ENCODE results near the gene NDUFA13.

The NDUFA13 gene

DNA sequence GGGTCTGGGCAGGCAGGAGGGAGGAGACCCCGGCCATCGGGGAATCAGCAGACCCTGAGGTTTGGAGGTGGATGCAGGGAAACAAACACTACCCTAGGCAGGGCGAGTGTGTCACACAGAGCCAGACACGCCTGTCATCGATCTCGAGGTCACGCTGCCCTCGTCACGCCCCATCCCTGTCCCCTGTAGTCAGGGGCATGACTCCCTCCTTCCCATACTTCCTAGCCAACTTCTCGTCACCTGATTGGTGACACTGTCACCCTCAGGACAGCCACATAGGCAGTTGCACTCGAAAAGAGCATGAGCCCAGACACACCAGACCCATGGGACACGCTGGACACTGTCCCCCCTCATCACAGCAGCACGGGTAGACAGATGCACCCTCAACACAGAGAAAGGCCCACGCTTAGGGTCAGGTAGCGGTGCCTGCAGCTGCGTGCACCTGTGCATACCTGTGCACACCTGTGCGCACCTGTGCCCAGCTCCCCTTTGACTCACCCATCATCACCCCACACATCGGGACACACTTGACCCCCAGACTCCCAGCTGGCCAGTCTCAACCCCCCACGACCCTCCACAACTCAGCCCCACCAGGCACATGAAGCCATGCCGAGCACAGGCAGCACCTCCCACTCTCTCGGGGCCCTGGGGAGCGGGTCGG, 33.9 kb downstream of the NDUFA13 start:
- no peak for DNase-seq

DNA sequence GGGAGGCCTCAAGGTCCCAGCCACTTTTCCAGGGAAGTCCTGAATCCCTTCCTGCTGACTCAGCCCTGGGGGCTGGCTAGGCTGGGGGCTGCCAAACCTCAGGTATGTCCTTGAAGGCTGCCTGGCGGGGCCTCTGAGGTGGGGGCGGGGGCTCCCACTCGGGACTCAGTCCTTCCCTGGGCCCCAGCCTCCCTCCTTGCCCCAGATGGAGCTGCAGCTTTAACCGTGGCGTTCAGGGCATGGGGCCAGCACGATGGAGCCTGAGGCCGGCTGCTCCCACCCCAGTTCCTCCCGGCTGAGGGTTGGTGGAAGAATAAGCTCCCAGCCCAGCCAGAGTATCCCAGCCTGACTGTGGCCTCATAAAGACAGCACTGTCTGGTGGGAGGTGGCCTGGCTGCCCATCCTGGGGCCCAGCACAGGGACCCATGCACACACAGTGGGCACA, 34.5 kb downstream of the NDUFA13 start:
- DNase-seq = no peak

DNA sequence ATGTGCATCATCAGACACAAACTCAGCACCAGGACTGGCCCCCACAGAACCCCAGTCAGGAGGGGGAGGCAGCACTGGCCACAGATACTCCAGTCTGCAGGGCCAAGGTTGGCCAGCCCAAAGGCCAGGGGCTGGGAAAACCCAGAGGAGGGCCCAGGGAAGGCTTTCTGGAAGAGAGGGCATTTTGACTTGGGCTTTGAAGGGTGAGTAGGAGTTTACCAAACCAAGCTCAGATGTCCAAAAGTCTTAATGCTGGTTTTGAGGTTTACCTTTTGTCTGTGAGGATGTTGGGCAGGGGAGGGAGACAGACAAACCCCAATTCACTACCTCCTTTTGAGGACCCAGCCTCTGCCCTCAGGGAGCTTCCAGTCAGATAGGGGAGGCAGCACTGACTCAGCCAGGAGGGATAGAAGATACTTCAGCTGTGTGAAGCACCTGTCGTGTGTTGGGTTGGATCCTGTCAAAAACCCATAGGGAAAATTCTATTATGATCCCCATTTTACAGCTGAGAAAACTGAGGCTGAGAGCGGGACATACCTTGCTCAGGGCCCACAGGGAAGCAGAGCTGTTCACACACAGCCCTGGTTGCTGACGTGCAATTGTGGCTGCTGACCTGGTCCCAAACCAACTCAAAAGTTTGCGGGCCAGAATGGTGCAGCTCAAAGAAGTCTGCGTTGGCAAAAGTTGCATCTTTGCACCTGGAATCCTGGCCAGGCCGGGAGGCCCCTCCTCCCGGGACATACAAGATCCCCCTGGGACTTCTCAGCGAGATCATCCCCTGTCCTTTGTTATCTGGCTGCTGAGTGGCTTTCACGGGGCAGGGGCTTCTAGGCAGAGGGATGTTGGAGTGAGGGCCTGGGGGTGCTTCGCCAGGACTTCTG, 35.2 kb downstream of the NDUFA13 start:
- no peak for DNase-seq

DNA sequence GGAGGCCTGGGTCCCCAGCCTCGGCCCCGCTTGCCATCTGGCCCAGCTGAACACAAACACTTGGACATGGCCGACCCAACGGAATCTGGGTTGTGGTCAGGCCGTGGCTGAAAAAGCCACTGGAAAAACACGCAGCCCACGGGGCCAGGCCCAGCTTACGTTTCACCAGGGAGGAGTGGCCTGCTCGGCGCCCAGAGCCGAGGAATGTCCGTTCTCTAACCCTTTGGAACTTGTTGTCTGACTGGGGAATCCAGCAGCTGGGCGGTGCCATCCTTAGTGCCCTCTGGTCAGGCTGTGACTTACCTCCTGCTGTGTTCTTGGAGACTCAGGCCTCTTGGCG, 35.8 kb downstream of the NDUFA13 start:
- DNase-seq = no peak

DNA sequence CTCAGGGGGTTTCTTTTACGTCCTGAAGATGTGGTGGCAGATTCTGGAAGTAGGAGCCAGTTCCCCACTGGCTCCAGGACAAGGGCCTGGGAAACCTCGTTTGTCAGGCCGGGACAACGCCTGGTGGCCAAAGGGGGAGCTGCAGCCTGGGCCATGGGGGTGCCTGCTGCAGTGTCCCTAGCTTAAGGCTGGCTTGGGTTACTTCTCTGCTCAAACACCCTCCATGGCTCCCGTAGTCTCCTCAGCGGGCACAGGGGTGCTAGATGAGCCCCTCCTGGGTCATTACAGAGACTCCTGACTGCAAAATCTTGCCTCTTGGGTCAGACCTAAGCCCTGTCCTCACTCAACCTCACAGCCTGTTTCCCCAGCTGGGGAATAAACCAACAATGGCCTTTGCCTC, 36.8 kb downstream of the NDUFA13 start:
- no peak for DNase-seq

DNA sequence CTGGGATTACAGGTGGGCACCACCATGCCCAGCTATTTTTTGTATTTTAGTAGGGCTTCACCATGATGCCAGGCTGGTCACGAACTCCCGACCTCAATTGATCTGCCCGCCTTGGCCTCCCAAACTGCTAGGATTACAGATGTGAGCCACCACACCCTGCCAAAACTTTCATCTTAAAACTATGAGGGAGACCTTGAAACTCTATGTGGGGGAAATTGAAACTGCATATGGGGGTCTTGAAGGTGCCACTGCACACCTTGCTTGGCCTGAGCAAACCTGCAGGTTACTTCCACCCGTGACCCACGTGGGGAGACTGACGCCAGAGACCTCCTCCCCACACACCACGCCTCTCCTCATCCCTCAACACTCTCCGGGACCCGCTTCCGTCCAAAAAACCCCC, 37.6 kb downstream of the NDUFA13 start:
- no peak for DNase-seq

DNA sequence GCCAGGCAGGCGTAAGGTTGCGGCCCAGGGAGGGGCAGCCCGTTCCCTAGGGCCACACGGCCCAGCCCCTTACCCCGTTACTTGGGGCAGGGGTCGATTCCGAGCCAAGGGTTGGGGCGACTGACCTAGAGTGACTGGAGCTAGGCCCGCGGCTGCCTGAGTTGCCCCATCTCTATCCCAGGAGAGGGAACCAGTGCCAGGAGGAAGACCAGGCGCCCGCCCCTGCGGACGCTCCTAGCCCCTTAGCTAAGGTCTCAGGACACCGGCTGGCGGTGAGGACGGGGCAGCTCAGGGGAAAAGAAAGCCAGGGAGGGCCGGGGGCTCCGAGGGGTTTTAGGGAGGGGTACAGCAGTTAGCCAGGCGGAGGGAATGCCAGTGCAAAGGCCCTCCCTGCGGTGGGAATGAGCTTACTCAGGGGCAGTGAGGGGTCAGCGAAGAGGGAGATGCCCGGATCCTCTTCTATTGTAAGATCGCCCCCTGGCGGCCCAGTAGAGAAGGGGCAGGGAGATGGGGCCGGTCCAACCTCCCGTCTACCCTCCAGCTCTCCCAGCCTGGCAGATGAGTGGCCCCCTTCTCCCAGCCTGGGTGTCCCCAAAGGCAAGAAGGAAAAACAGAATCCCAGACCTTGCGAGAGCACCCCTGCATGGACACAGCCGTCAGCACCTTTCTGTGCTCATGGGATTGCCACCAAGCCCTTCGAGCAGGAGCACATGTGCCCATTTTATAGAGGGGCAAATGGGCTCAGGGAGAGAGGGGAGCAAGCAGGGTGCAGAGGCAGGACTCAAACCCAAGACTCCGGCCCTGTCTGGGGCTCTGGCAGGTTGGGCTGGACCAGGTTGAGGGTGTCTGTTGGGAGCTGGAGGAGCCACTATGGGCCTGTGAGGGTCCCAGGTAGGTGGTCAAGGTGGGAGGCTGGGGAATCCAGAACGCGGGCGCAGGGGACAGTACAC, 38.3 kb downstream of the NDUFA13 start:
- no peak for DNase-seq

DNA sequence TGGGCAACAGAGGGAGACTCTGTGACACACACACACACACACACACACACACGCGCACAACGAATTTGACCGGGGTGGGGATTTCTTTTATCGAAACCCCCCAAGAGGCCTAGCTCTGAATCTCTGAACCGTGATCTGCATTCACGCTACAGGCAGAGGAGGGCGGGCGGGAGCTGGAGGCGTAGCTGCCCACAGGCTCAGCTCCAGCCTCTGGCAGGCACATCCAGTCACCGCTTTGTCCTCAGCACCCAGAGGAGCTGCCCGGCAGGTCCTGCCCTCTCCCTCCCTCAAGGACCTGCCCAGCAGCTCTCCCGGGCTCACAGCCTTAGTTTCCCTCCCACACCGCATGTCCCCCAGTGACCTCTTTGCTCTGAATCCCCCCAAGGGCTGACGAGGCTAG, 42.0 kb downstream of the NDUFA13 start:
- no peak for DNase-seq

DNA sequence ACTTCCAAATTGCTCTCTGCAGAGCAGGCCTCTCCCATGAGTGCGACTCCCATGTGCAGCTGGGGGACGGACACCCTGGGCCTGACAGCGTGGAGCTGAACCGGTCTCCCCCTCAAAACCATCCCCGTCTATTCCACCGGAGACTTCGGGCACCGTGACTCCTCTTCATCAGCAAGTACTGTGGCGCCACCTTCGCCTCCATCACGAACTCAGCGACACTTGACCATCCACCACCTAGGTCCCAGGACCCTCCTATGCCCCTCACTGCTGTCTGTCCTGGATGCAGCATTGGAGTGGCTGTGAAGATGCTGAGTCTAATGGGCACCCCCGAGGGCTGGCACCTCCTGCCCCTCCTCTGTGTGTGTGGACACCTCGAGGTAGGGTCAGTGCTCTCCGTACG, 42.6 kb downstream of the NDUFA13 start:
- DNase-seq = no peak

DNA sequence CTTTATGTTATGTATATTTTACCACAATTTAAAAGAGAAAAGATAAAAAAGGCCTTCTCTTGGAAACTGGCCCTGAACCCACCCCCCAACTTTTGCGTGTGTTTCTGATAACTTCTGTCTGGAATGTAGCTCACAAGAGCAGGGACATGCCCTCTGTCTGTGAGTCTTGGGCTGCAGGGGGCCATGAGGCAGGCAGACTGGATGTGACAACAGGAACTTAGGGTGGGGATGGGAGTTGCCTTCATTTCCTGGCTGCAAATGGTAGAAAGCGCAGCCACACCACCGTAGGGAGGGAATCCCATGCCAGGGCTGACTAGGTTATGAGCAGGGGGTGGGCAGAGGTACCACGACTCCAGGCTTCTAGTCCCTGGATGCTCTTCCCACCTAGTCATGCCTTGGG, 43.9 kb downstream of the NDUFA13 start:
- DNase-seq = no peak

DNA sequence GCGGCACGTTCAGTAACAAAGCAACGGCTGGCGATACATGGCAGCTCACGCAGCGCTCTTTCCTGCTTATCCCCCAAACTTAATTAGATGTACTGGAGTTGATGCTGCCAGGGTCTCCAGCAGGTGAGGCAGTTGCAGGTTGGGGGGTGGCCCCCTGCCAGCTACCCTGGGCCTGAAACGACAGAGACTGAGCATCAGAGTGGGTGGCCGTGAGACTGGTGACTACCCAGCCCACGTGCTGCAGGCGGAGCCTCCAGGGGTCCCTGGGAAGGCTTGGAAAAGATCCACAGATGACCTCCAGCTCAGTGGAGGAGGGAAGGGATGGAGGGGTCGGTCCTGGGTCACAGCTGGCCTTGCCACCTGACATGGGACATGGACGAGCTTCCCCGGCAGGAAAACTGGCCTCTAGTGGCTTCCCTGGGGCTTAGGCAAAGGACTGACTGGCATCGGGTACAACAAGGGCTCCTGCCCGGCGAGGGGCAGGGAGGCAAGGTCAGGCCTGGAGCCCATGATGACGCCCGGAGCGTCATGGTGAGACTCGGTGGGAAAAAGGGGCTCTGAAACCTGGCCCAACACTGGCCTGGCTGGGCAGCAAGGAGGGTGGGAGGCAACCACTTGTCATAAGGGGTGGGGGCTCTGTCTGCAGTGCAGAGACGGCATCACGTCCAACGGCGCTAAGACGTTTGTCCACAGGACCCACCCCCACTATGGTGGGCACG, 46.1 kb downstream of the NDUFA13 start:
- no peak for DNase-seq

DNA sequence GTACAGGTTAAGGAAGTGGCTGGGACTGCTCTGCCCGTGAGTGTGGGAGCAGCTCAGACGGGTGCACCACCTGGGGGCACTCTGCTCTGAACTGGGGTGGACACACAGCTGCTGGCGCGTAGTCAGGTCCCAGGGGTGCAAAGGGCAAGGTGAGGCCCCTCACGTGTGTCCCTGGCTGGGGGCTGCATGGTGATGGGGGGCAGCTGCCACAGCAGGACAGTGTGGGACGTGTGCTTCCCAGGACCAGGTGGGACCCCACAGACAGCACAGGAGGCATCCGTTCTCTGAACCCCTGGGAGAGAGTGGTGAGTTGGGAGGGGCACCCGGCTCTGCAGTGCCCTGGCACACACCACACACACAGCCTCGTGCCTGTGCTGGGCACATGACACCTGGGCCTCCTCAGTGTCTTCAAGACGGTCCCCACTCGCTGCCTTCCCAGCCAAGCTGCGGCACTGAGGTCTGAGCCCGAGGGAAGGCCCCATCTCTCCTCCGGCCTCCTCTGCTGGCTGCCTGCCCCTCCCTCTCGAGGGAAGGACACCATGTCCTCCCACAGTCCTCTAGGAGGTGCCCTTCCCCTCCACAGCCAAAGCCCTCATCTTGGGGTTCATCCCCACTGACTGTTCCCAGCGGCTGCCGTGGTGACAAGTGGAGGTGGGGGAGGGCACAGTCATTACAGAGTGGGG, 46.8 kb downstream of the NDUFA13 start:
- no peak for DNase-seq

DNA sequence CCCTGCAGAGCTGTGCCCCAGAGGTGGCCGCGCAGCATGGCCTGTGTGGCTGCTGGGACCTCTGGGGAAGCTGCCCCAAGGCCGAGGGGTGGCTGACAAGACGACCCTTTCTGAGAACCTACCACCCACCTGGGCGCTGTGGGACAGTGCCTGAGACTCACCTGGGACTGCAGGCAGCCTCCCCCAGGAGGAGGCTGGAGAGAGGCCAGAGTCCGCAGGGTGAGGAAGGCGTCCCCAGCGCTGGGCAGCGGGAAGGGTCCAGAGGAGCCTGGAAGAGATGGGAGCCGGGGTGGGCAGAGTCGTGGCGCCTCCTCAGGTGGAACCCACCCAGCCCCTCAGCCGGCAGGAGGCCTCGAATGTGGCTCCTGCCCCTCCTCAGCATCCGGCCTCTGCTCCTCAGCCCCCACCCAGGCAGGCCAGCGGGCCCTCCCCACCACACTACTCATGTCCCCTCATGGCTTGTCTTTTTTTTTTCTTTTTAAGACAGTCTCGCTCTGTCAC, 47.4 kb downstream of the NDUFA13 start:
- no peak for DNase-seq

DNA sequence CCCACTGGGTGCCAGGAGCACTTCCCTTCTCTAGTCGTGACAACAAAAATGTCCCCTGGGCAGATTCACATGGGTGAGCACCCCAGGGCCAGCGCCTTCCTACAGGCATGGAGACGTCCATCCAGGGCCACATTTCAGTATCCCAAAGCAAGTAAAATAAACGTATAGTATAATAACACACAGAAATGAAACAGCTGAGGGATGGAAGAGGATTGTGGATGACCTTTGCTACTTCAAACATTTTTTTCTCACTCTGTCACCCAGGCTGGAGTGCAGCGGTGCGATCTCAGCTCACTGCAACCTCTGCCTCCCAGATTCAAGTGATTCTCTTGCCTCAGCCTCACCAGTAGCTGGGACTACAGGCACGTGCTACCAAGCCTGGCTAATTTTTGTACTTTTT, 50.3 kb downstream of the NDUFA13 start:
- DNase-seq = no peak

DNA sequence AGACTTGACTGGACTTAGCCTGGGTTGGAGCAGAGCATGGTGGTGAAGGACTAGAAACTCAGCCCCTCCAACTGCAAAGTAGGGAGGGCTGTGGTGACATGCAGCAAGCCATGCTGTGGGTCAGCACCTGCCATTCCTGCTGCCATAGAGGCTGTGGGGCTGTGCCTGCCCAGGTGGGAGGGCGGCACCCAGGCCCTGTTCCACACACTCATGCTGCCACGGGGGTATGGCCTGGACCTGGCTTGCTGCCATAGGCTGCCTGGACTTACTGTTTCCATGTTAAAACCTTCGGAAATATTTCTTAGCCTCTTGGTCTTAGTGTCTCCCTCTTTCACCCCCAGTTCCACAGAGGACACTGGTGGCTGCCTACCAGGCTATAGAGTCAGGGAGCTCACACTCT, 51.4 kb downstream of the NDUFA13 start:
- DNase-seq = no peak

DNA sequence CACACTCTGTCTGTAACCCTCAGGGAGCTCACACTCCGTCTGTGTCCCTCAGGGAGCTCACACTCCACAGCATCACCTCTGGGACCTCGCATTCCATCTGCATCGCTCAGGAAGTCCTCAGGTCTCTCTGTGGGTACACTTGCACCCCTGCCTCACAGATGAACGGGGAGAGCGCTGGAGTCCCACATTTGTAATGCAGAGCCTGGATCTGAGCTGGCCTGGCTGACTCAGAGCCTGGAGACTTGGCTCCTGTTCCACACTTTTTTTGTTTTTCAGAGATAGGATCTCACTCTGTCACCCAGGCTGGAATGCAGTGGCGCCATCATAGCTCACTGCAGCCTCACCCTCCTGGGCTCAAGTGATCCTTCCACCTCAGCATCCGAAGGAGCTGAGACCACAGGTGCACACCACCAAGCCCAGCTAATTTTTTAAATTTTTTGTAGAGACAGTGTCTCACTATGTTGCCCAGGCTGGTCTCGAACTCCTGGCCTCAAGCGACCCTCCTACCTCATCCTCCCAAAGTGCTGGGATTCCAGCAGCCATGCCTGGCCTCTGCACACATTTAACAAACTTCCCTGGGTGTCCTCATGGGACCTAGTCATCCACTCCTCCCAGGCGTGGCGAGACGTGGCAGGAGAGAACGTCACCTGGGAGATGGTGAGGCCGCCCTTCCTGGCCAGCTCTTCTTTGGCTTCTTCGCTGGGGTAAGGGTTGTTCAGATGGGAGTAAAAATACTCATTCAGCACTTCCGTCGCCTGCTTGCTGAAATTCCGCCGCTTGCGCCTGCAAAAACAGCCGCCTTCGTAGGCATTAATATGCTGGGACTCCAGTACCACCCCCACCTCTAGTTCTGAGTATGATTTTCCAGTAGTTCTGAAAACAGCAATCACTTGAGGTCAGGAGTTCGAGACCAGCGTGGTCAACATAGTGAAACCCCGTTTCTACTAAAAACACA, 53.1 kb downstream of the NDUFA13 start:
- no peak for DNase-seq

DNA sequence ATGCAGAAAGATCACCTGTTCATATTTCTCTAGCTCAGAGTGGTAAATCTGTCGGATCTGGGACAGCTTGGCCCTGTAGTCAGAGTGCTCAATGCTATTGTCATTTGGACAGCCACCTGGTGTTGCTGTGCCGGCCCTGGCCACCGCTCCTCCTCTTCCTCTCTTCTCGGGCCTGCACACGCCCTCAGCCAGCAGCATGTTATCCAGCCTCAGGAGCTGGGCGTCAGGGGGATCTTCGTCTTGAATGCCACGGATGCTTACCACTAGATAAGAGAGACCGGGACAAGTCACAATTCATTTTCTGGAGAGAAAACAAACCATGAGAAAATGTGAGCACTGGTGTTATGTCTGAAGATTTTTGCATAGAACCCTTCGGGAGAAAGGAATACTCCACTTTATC, 54.5 kb downstream of the NDUFA13 start:
- no peak for DNase-seq

DNA sequence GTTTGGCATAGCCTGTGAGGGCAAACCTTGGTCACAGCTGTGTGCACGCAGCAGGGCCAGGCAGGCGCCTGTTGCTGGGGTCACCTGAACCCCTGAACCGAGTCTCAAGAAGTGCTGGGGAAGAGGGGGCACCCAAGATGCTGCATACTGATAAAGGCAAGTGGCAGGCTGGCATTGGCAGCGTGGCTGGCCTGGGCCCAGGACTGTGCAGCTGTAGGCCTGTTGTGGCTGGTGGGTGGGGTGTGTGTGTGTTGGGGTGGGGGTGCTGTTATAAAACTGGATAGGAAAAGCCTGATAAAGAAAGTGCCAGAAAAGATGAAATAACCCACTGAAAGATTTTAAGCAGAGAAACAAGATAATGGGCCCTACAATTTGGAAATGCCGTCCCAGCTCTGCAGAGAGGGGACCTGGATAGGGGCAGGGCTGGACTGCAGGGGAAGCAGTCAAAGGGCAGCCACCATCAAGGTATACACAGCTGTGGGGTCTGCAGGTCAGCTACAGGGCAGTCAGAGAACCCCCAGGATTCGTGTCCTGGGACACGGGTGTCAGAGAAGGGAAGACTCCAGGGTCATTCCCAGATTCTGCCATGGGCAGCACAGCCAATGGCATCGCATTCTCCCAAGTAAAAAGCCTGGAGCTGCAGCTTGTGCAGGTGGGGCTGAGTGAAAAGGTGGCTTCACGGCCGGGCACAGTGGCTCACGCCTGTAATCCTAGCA, 55.2 kb downstream of the NDUFA13 start:
- DNase-seq = no peak

DNA sequence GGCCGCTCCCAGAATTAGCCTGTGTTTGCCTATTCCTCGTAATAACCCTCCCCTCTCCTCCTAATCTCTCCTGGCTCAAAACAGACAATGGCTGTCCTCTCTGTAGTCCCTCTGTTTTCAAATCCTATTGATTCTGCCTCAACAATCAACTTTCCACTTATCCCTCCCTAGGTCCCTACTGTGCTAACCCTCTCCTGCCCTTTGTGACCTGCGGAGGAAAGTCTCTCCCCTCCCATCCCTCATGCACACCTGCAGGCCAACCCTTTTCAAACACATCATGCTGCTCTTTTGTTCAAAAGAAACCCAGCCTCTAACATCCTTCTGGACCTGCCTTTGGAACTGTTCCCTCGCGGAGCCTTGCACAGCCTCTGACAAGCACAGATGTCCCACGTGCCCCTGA, 59.4 kb downstream of the NDUFA13 start:
- DNase-seq = no peak
